HUES48 (cell line): ENCODE results near the gene DCC.

ENCODE experiments used
- H3K27ac ChIP-seq: one replicate; pipeline ENCODE4 v1.7.0; 2013; ENCODE audit warnings: low read depth, low read length, inconsistent platforms
- H3K27me3 ChIP-seq: 2 replicates; pipeline ENCODE4 v1.6.1; 2013; ENCODE audit warnings: mild to moderate bottlenecking, low read length; ENCODE audit not compliant: control insufficient read depth, insufficient read depth
- H3K36me3 ChIP-seq: 2 replicates; pipeline ENCODE4 v1.6.1; 2013; ENCODE audit warnings: low read length; ENCODE audit not compliant: control insufficient read depth, insufficient read depth
- H3K4me1 ChIP-seq: 2 replicates; pipeline ENCODE4 v1.6.1; 2013; ENCODE audit warnings: mild to moderate bottlenecking, low read length; ENCODE audit not compliant: control insufficient read depth, insufficient read depth
- H3K4me3 ChIP-seq: 2 replicates; pipeline ENCODE4 v1.5.1; 2013; ENCODE audit warnings: mild to moderate bottlenecking, low read depth, low read length
- H3K9ac ChIP-seq: 2 replicates; pipeline ENCODE4 v1.6.1; 2013; ENCODE audit warnings: mild to moderate bottlenecking, low read depth, low read length, moderate library complexity
- H3K9me3 ChIP-seq: 2 replicates; pipeline ENCODE4 v1.6.1; 2013; ENCODE audit warnings: low read length; ENCODE audit not compliant: control insufficient read depth, insufficient read depth

The DCC gene

DNA sequence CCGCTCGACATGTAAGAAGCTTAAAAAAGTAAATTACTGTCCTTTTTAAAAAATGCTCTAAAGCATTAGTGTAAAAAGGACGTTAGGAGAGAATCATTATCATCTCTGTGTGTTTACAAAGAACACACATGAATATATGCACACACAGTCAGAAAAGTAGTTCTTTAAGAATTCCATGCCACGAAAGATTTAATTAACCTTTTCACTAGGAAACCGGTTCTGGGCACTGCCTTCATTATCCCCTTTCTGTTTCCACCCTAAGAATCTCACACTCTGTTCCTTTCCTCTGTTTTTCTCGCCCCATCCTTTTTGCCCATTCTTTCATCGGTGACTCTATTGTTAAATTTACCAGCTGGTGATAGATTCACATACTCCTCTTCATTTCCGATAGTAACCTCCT is 338.6 kb downstream of the DCC start:
- no peak overlapping the region for H3K9ac ChIP-seq
- H3K36me3 ChIP-seq: no peaks in the 10 kb centered on the region
- no peak overlapping the region for H3K4me3 ChIP-seq
- H3K9me3 ChIP-seq: no peaks in the 10 kb centered on the region
- H3K4me1 ChIP-seq: peaks cover 15% of the 10 kb centered on the region; the same call in 1 of the 2 replicates
- H3K27me3 ChIP-seq: no peaks in the 10 kb centered on the region
- no peak overlapping the region for H3K27ac ChIP-seq

DNA sequence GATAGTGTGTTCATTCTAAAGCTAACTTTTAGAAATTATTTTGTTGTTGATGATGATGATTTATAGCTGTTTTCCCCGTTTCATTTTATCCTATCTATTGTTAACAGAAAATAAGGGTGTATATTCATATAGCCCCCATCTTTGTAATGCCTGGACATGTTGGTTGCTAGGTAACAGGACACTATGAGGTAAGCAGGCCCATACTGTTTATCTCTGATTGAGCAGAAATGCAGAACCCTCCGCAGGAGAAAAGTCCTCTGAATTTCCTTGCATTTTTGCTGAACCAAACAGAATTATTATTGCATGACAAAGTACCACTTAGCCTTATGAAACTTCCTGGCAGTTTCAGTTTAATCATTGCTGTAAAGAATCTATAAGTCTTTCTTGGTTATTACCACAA is 339.4 kb downstream of the DCC start:
- H3K27ac ChIP-seq: no peak overlapping the region
- H3K9me3 ChIP-seq: no peaks in the 10 kb centered on the region
- peaks cover 15% of the 10 kb centered on the region; the same call in 1 of the 2 replicates for H3K4me1 ChIP-seq
- no peaks in the 10 kb centered on the region for H3K27me3 ChIP-seq
- H3K36me3 ChIP-seq: no peaks in the 10 kb centered on the region
- H3K4me3 ChIP-seq: no peak overlapping the region
- H3K9ac ChIP-seq: no peak overlapping the region

DNA sequence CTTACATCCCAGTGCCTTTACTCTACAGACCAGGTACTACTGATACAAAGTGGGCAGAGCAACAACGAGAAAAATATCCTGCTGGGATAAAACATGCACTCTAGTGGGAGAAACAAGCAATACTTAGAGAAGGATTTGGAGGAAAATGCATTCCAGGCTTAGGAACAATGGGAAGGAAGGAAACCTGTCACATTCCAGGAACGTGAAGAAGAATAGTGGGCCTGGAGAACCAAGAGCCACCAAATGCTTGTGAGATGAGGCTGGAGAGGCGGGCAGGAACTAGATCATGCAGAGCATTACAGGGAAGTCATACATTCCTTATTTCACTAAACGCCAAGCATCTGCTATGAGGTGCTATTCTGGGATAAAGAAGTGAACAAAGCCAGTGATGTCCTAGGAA is 342.3 kb downstream of the DCC start:
- H3K9me3 ChIP-seq: no peaks in the 10 kb centered on the region
- no peaks in the 10 kb centered on the region for H3K36me3 ChIP-seq
- no peak overlapping the region for H3K9ac ChIP-seq
- H3K4me3 ChIP-seq: no peak overlapping the region
- H3K27me3 ChIP-seq: no peaks in the 10 kb centered on the region
- peak overlapping the region; percentile 68 for H3K27ac ChIP-seq
- H3K4me1 ChIP-seq: peaks cover 15% of the 10 kb centered on the region; the same call in 1 of the 2 replicates

DNA sequence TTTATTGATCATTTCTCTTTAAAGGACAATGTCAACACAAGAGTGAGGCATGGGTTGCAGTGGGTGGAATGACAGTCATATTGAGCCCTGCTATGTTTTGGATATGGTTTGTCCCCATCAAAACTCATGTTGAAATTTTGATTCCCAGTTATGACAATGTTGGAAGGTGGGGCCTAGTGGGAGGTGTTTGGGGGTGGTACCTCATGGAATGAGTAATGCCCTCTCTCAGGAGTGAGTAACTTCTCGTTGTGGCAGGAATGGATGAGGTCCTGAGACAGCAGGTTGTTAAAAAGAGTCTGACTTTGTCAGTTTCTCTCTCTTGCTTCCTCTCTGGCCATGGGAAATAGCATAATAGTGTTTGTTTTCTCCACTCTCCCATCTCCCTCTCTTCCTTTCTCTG is 345.3 kb downstream of the DCC start:
- Histone ChIP-seq H3K9me3 (no peaks in the 10 kb centered on the region), H3K27ac (no peak overlapping the region), H3K4me1 (peaks cover 15% of the 10 kb centered on the region; the same call in 1 of the 2 replicates), H3K36me3 (no peaks in the 10 kb centered on the region), H3K27me3 (no peaks in the 10 kb centered on the region), H3K9ac (no peak overlapping the region), H3K4me3 (no peak overlapping the region)

DNA sequence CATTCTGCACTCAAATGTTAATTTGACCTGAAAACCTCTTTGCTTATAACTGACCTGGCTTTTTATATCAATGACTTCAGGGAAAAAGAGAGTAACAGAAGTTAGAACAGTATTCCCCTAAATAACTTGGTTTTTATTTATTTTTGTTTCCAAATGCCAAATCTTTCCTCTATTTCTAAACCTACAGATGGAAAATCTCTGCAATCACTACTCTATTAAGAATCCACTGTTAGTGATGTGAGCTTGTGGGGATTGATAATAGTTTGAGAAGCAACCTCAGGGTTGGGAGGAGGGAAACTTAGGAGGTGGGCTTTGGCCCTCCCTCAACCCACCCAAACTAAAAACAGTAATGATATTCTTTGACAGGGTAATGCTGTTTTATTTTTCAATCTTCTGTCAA is 351.8 kb downstream of the DCC start:
- Histone ChIP-seq H3K27ac (no peak overlapping the region), H3K9ac (no peak overlapping the region), H3K9me3 (no peaks in the 10 kb centered on the region), H3K4me3 (no peak overlapping the region), H3K36me3 (no peaks in the 10 kb centered on the region), H3K4me1 (no peaks in the 10 kb centered on the region), H3K27me3 (no peaks in the 10 kb centered on the region)

DNA sequence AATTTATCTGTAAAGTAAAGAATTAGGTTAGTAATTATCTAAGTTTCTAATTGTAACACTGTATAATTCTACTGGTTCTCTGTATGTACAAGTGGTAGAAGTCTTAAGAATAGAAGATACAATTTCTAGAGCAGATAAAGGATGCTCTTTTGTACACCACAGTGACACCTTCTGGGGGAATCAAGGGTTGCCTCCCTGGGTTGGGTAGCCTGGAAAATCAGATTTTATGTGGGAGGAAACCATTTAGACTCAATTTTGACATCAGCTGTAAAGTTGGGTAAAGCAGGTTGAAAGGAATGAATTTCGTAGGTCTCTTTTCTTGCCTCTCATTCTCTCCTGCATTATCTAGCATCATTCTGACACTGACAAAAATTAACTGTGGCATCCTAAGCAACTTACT is 354.8 kb downstream of the DCC start:
- Histone ChIP-seq H3K36me3 (no peaks in the 10 kb centered on the region), H3K9ac (no peak overlapping the region), H3K27me3 (no peaks in the 10 kb centered on the region), H3K4me1 (no peaks in the 10 kb centered on the region), H3K27ac (no peak overlapping the region), H3K9me3 (no peaks in the 10 kb centered on the region), H3K4me3 (no peak overlapping the region)

DNA sequence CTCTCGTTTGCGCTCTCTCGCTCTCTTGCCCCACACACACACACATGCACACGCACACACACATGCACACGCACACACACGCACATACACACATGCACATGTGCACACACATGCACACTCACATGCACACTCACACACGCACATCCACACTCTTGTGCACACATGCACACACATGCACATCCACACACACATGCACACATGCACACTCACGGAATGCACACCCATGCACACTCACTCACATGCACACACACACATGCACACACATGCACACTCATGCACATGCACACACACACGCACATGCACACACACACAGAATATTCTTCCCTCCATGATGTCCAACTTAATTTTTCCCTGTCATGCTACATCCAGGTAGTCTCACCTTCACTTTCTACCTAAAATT is 360.1 kb downstream of the DCC start:
- H3K4me1 ChIP-seq: peaks cover 3% of the 10 kb centered on the region; the same call in 1 of the 2 replicates

DNA sequence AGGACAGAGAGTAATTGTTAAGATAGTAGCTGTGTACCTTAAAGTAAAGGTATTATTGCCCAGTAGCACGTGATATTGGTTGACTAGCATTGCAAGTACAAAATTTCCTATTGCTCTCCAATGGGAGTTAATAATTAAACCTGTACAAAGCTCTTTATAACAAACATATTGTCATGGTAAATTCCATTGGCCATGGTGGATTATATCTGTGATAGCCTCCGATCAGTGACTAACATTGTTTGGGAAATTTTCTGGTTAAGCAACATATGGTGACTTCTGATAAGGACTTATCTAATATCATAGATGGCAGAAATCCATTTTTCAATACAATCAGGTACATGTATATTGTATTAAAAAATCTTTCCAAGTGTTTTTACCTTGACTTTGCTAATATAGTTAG is 360.8 kb downstream of the DCC start:
- Histone ChIP-seq H3K9ac (no peak overlapping the region), H3K27ac (no peak overlapping the region)

More for the DNA sequence above, 360.1 kb downstream of the DCC start:
- Histone ChIP-seq H3K36me3 (no peaks in the 10 kb centered on the region), H3K27ac (no peak overlapping the region), H3K27me3 (no peaks in the 10 kb centered on the region), H3K9ac (no peak overlapping the region), H3K4me3 (no peak overlapping the region), H3K9me3 (no peaks in the 10 kb centered on the region)

DNA sequence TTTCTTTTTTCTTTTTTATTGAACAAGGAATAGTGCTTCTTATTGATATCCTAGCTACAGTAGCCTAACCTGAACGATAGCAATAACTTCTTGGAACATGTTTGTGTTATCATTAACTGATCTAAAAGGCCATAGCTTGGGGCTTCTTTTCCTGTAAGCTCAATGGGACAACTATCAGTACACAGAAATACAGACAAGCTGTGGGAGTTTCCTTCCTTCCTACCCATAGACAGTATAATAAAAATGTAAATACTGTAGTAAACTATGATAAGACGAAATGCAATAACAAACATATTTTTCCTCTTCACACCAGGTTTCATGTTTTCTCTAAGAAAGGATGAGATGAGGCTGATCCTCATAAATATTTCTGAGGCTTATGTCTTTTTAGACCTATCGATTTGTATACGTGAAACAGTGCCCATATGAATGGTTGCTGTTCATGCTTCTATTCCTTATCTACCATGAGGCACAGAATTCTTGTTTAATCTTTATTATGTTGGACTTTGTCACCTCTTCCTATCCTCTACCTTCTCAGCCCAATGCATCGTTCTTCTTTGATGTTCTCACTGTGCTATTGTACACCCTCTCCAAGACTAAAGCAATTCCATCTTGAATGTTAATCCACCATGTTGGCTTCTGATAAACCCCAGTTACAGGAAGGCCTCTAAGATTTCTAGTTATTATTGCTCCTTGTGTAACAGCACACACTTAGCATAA is 361.4 kb downstream of the DCC start:
- Histone ChIP-seq H3K9ac (no peak overlapping the region), H3K27ac (no peak overlapping the region), H3K4me1 (peaks cover 3% of the 10 kb centered on the region; the same call in 1 of the 2 replicates), H3K4me3 (no peak overlapping the region), H3K27me3 (no peaks in the 10 kb centered on the region), H3K9me3 (no peaks in the 10 kb centered on the region), H3K36me3 (no peaks in the 10 kb centered on the region)

More for the DNA sequence above, 360.8 kb downstream of the DCC start:
- Histone ChIP-seq H3K36me3 (no peaks in the 10 kb centered on the region), H3K27me3 (no peaks in the 10 kb centered on the region), H3K4me3 (no peak overlapping the region), H3K9me3 (no peaks in the 10 kb centered on the region), H3K4me1 (peaks cover 3% of the 10 kb centered on the region; the same call in 1 of the 2 replicates)

DNA sequence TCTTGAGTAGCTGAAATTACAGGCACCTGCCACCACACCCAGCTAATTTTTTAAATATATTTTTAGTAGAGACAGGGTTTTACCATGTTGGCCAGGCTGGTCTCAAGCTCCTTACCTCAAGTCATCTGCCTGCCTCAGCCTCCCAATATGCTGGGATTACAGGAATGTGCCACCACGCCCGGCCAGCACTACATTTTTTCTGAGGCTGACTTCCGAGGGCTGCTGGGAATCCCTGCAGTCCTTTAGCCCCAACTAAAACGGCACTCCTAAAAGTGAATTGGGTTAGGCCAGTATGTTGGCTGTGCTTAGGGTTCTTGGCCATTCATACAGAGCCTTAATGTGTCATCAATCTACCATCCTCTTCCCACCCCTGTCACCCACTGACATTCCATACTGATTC is 375.4 kb downstream of the DCC start:
- H3K9ac ChIP-seq: no peak overlapping the region

DNA sequence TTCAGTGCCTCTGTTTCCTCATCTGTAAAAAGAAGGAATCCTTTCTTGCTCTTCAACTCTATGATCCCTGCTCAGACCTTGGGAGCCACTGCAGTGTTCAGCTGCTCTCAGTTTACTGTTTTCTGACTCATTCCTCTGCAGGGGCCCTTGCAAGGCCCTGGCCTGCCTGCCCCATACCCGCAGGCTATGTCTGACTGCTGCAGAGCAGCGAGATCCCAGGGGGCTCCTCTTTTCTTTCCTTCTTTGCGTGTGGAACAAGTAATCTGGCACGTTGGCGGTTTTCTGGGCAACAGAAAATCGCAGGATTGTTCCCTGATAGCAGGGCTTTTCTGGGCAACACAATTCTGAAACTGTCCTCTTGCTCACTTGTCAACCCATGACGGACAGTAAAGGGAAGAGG is 376.0 kb downstream of the DCC start:
- H3K9me3 ChIP-seq: no peaks in the 10 kb centered on the region
- H3K27me3 ChIP-seq: no peaks in the 10 kb centered on the region
- no peak overlapping the region for H3K27ac ChIP-seq
- H3K4me1 ChIP-seq: no peaks in the 10 kb centered on the region
- no peak overlapping the region for H3K9ac ChIP-seq
- no peak overlapping the region for H3K4me3 ChIP-seq
- no peaks in the 10 kb centered on the region for H3K36me3 ChIP-seq

More for the DNA sequence above, 375.4 kb downstream of the DCC start:
- no peaks in the 10 kb centered on the region for H3K27me3 ChIP-seq
- no peaks in the 10 kb centered on the region for H3K4me1 ChIP-seq
- H3K36me3 ChIP-seq: no peaks in the 10 kb centered on the region
- no peaks in the 10 kb centered on the region for H3K9me3 ChIP-seq
- H3K4me3 ChIP-seq: no peak overlapping the region
- H3K27ac ChIP-seq: no peak overlapping the region
